GM12872 (cell line): ENCODE data around the gene IFT20.

Experiments
- TF ChIP-seq, protein P1 (sequence below): IDR thresholded peaks from 3 replicates; pipeline ENCODE4 v1.5.1; 2011; ENCODE audit warnings: low read depth, mild to moderate bottlenecking, low read length, moderate library complexity; ENCODE audit not compliant: insufficient read depth

IFT20 gene

DNA sequence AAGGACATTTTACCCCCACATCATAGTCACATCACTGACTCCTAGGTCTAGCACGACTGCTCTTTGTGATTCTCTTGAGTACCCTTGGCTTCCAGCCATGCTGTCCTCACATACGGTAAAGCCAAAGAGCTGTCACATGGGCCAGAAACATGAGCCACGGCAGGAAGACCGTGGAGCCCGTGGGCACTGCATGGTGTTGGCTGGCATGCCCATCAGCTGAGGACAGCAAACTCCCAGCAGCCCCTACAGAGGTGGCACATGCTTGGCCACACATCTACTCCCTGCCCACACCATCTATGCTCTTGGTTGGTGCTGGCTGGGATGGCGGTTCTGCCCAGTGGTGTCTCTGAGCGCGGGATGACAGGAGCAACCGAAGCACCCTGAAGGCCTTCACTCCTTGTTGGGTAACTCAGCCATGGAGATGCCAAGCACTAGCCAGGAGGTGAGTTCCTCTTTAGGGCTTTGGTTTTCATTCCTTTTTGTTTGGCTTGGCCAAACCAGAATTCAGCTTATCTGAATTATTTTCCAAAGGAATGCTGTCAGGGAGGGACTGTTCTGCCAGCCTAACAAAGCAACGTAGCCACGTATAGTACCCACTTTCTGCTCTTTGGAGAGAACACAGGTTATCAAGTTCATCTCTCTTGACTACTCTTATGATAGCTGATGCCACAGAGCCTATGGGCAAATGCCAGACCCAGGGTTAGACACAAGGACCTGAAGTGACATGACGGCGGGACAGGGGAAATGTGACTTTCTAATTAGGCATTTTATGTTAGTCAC is 10.3 kb upstream of the IFT20 start:
- TF ChIP-seq, protein P1, sequence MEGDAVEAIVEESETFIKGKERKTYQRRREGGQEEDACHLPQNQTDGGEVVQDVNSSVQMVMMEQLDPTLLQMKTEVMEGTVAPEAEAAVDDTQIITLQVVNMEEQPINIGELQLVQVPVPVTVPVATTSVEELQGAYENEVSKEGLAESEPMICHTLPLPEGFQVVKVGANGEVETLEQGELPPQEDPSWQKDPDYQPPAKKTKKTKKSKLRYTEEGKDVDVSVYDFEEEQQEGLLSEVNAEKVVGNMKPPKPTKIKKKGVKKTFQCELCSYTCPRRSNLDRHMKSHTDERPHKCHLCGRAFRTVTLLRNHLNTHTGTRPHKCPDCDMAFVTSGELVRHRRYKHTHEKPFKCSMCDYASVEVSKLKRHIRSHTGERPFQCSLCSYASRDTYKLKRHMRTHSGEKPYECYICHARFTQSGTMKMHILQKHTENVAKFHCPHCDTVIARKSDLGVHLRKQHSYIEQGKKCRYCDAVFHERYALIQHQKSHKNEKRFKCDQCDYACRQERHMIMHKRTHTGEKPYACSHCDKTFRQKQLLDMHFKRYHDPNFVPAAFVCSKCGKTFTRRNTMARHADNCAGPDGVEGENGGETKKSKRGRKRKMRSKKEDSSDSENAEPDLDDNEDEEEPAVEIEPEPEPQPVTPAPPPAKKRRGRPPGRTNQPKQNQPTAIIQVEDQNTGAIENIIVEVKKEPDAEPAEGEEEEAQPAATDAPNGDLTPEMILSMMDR = no peak

DNA sequence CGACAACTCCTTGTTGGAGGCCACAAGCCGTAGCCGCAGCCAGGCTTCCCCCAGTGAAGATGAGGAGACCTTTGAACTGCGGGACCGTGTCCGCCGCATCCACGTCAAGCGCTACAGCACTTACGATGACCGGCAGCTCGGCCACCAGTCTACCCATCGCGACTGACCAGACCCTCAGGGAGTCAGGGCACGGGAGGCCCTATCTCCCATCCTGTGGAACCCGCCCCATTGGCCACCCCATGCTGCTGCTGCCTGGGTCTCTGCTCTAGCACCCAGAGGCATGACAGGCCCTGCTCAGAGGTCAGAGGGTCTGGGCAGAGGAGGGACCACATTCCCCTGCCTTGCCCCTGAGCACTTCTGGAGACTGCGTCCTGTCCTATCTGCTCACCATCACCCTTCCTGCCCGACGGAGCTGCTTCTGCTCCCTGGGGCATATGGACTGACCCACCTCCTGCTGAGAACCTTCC is 9.2 kb upstream of the IFT20 start:
- TF ChIP-seq, protein P1 = no peak

DNA sequence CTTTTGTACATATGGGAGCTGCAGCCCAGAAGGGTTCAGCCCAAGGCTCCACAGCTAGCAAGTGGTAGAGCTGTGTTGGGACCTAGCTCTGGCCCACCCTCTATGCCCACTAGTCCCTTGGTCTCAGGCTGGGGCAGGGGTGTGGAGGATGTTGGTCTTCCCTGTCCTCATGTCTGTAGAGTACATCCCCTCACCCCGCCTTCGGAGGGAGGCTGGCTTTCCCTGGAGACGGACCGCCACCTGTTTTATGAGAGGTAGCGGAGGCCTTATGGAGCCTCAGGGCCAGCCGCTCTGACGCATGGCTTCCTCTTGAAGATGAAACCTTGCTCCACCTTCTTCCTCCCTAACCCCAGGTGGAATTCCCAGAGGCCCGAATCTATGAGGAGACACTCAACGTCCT is 8.7 kb upstream of the IFT20 start:
- TF ChIP-seq, protein P1 = no peak

GRCh38 chr17:28343491-28343932 is 8.2 kb upstream of the IFT20 start:
- TF ChIP-seq, protein P1 = no peak

DNA sequence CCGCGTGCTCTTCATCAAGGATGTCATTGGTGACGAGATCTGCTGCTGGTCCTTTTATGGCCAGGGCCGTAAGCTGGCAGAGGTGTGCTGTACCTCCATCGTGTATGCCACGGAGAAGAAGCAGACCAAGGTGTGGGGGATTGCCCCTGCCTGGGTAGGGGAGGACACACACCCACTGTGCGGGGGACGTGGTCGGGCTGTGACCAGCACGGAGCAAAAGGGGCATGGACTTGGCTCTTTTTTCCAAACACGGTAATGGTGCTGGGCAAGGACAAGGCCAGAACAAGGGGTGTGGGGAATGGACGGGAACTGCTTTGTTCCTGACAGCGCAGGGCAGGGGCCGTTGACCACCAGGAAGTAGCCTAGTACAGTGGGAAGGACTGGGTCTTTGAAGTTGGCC is 7.0 kb upstream of the IFT20 start:
- TF ChIP-seq, protein P1 = no peak

GRCh38 chr17:28341516-28341915 is 6.2 kb upstream of the IFT20 start:
- TF ChIP-seq, protein P1 = no peak

- TF ChIP-seq, protein P1 = no peak
Observed at GRCh38 chr17:28340374-28340773, 5.1 kb upstream of the IFT20 start.
